ENCODE results near the gene ING2.
A peak's percentile ranks its signal among the peaks of the same experiment; 100 is the strongest.

Gene ING2

DNA sequence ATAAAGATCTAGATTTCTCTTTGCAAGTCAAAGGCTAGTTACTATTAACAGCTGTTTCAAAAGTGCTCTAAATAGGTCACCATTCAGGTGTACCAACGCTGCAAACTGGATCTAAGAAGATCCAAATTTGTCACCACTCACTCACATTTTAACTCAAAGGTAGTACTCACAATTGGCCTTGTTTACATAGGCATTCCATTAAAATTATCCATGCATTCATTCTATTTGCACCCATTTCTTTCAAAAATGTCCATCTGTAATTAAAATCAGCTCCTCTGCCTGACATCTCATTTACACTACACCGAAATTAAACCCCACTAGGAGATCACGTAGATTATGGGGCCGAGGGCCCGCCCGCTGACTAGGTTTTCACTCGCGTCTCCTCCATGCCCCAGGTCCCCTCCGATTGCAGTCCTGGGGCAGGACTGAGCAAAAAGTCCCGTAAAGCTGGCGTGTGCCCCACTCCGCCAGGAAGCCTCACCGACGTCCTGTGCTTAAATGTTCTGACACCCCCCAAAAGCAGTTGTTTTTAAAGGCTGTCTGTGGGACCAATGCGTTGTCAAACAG lies 1.3 kb upstream of the ING2 start:
- no peak for DNase-seq

GRCh38 chr4:183504064-183504929 lies 561 bp upstream of the ING2 start:
- peak; percentile 98 for DNase-seq

GRCh38 chr4:183505611-183506388 lies 942 bp downstream of the ING2 start:
- peak; percentile 85 for DNase-seq

GRCh38 chr4:183506389-183506735 lies 1.5 kb downstream of the ING2 start:
- DNase-seq, result no peak

- DNase-seq, result no peak
These were observed 3.3 kb downstream of the ING2 start for GRCh38 chr4:183507925-183508696.

GRCh38 chr4:183508697-183509335 lies 4.0 kb downstream of the ING2 start:
- no peak for DNase-seq

GRCh38 chr4:183515411-183515810 lies 10.6 kb downstream of the ING2 start:
- DNase-seq, result no peak

DNA sequence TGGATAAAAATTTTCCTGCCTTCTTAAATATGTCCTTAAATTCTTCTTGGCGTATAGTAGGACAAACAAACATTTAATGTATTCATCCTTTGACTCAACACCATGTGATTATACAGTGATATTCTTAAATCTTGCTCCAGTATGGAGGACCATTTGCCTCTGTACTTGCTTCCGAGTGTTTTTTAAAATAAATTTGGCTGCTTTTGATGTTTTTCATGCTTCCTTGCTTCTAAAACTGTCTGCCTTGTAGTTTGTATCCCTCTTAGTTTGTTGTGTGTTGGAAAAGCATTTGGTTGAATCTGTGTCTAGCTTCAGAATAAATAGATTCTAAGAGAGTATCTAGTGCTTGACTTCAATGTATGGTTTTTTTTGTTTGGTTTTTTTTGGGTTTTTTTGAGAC lies 12.3 kb downstream of the ING2 start:
- DNase-seq, result no peak

DNA sequence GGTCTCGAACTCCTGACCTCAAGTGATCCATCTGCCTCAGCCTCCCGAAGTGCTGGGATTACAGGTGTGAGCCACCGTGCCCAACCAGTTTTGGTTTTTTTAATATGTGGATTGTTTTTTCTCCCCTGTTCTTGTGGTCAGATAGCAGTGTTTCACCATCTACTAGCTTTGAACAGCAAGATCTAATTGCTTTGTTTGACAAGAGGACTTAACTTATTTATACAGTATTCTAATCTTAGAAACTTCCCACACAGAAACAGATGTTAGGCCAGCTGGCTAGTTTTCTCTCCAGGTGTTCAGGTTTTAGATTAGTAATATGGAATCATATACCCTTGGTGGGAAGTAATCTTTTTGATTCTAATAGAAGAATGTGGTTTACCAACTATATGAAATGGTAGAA lies 12.9 kb downstream of the ING2 start:
- no peak for DNase-seq

DNA sequence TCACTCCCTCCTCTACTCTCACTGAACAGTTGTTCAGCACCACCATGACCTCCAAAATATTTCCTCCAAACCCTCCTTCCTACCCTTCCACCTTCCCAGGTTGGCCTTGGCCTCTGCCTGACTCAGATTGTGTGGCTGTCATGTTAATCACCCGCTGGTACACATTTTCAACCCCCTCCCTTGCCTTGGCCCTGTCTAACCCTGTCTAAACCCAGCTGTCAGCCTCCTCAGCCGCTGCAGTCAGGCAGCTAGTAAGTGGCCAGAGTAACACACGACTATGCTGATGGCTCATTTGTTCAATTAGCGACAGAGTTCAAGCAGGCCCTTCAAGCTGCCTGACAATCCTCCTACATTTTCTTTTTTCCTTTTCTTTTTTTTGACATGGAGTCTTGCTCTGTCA lies 18.0 kb downstream of the ING2 start:
- DNase-seq, result no peak

- DNase-seq, result no peak
These were observed 22.5 kb downstream of the ING2 start for GRCh38 chr4:183527326-183527725.

DNA sequence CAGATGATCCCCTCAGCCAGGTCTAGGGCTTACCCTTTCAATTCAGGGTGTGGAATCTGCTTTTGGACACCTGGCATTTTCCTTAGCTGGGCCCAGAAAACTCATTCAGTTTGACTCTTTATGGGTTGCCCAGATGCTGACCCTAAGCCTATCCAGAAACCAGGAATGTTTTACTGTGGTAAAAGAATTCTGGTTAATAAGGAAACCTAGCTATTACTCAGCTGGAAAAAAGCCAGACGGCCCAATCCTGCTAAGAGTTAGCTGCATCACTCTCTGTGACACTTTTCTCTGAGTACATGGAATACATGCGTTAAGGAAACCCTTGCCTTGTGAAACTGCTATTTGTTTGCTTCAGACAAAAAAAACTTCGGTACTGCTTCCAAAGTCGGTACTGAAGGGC lies 28.0 kb downstream of the ING2 start:
- peak; percentile 89 for DNase-seq

DNA sequence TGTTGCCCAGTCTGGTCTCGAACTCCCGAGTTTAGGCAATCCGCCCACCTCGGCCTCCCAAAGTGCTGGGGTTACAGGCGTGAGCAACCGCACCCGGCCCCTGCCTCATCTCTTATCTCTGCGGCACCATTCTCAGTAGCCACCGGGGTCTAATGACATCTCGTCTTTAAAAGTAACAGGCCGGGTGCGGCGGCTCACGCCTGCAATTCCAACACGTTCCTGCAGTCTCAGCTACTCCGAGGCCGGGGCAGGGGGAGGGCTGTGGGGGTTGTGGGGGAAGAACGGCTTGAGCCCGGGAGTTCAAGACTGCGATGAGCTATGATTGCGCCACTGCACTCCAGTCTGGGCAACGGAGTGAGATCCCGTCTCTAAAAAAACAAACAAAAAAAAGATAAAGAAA lies 28.8 kb downstream of the ING2 start:
- DNase-seq, result no peak

- no peak for DNase-seq
These were observed 35.7 kb downstream of the ING2 start for GRCh38 chr4:183540410-183541009.

- DNase-seq, result no peak
These were observed 36.3 kb downstream of the ING2 start for GRCh38 chr4:183541010-183541751.

DNA sequence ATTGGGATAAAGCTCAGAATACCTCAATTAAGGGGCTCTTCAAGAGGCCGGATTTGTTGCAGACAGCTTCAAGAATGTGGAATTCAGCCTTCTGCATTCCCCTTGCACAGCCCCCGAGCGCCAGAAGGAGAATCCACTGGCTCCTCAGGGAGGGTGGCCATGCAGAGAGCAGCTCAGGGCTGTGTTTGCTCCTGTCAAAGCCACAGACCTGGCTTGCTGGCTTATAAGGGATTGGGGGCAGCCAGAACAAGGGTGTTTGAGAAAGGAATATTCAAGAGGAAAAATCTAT lies 36.8 kb downstream of the ING2 start:
- DNase-seq, result peak; percentile 3

GRCh38 chr4:183543435-183543834 lies 38.6 kb downstream of the ING2 start:
- DNase-seq, result no peak

GRCh38 chr4:183544109-183544508 lies 39.3 kb downstream of the ING2 start:
- DNase-seq, result no peak

DNA sequence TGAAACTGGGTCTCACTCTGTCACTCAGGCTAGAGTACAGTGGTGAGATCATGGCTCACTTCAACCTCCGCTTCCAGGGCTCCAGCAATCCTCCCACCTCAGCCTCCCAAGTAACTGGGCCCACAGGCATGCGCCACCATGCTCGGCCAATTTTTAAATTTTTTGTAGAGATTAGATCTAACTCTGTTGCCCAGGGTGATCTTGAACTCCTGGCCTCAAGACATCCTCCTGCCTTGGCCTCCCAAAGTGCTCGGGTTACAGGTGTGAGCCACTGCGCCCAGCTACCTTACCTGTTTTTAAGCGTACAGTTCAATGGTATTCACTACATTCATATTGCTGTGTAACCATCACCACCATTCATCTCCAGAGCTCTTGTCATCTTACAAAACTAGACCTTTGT lies 41.5 kb downstream of the ING2 start:
- DNase-seq, result no peak

- DNase-seq, result no peak
These were observed 43.4 kb downstream of the ING2 start for GRCh38 chr4:183548306-183548705.

- DNase-seq, result no peak
These were observed 45.7 kb downstream of the ING2 start for GRCh38 chr4:183550345-183551093.

Measured in fibroblast of skin of right quadriceps (primary cell).